Neuronal stem cell (in vitro differentiated cells): ENCODE results near the gene FUT7.
"Not testable (repeated sequence)": the region's sequence is repeated elsewhere in the genome, so short reads cannot be mapped to it uniquely, and the experiment has no call there.

ENCODE experiments used
- DNase-seq: peaks from one replicate; pipeline ENCODE4 v3.0.0-alpha.2; 2013; ENCODE audit warnings: low spot score
- H2AFZ ChIP-seq: one replicate; pipeline ENCODE4 v1.6.1; 2013; ENCODE audit warnings: mild to moderate bottlenecking, low read length, inconsistent platforms
- H2AK5ac ChIP-seq: 2 replicates; pipeline ENCODE4 v1.6.1; 2013; ENCODE audit warnings: low read depth, mild to moderate bottlenecking, inconsistent platforms, low read length, moderate library complexity, mixed read lengths
- H2BK120ac ChIP-seq: 2 replicates; pipeline ENCODE4 v1.6.1; 2013; ENCODE audit warnings: low read depth, mild to moderate bottlenecking, inconsistent platforms, low read length, moderate library complexity, mixed read lengths
- H2BK12ac ChIP-seq: one replicate; pipeline ENCODE4 v1.6.1; 2013; ENCODE audit warnings: low read length, inconsistent platforms
- H2BK15ac ChIP-seq: 2 replicates; pipeline ENCODE4 v1.6.1; 2013; ENCODE audit warnings: mild to moderate bottlenecking, low read length, inconsistent platforms, mixed read lengths
- H2BK5ac ChIP-seq: one replicate; pipeline ENCODE4 v1.6.1; 2013; ENCODE audit warnings: inconsistent platforms, mild to moderate bottlenecking, low read length, moderate library complexity
- H3K14ac ChIP-seq: one replicate; pipeline ENCODE4 v1.6.1; 2013; ENCODE audit warnings: low read length, inconsistent platforms
- H3K18ac ChIP-seq: 2 replicates; pipeline ENCODE4 v1.6.1; 2013; ENCODE audit warnings: low read length, inconsistent platforms
- H3K23ac ChIP-seq: 2 replicates; pipeline ENCODE4 v1.6.1; 2013; ENCODE audit warnings: low read depth, mild to moderate bottlenecking, mixed read lengths, low read length, inconsistent platforms; ENCODE audit not compliant: poor library complexity
- H3K27ac ChIP-seq: replicated peaks from 3 replicates; pipeline ENCODE4 v1.5.1; 2013; ENCODE audit warnings: low read length, inconsistent platforms
- H3K27me3 ChIP-seq, 3 experiments: 2 replicates each; pipeline ENCODE4 v1.6.1; 2013; ENCODE audit warnings: low read length in 3 of 3, mild to moderate bottlenecking in 2 of 3, inconsistent platforms in 1 of 3, low read depth in 1 of 3, mixed read lengths in 1 of 3, moderate library complexity in 1 of 3; ENCODE audit not compliant: control insufficient read depth in 3 of 3, insufficient read depth in 3 of 3
- H3K36me3 ChIP-seq, 2 donors: replicated peaks in 1 of 2; 2 replicates each; pipeline ENCODE4 v1.6.1; 2013; ENCODE audit warnings: low read length in 2 of 2; ENCODE audit not compliant: control insufficient read depth in 2 of 2, insufficient read depth in 2 of 2
- H3K4ac ChIP-seq: 2 replicates; pipeline ENCODE4 v1.6.1; 2013; ENCODE audit warnings: inconsistent platforms, mild to moderate bottlenecking, low read length, moderate library complexity
- H3K4me1 ChIP-seq, 2 donors: 1 replicate in 1 of 2; 2 replicates in 1 of 2; pipeline ENCODE4 v1.6.1; 2013; ENCODE audit warnings: low read length in 2 of 2, low read depth in 1 of 2; ENCODE audit not compliant: control insufficient read depth in 2 of 2, insufficient read depth in 1 of 2
- H3K4me2 ChIP-seq: one replicate; pipeline ENCODE4 v1.6.1; 2013; ENCODE audit warnings: mild to moderate bottlenecking, low read length, inconsistent platforms; ENCODE audit not compliant: insufficient read depth, poor library complexity, severe bottlenecking
- H3K4me3 ChIP-seq, 2 donors: 2 replicates each; pipeline ENCODE4 v1.5.1; 2013; ENCODE audit warnings: low read length in 2 of 2, mild to moderate bottlenecking in 2 of 2, inconsistent platforms in 1 of 2, moderate library complexity in 1 of 2
- H3K79me1 ChIP-seq: one replicate; pipeline ENCODE4 v1.6.1; 2013; ENCODE audit warnings: low read depth, mild to moderate bottlenecking, inconsistent platforms, low read length, moderate library complexity
- H3K9ac ChIP-seq: one replicate; pipeline ENCODE4 v1.6.1; 2013; ENCODE audit warnings: mild to moderate bottlenecking, low read depth, low read length, inconsistent platforms; ENCODE audit not compliant: poor library complexity
- H3K9me3 ChIP-seq, 2 donors: replicated peaks in 1 of 2; 2 replicates each; pipeline versions ENCODE3 to v1.6.1; 2013; ENCODE audit warnings: low read length in 2 of 2, mild to moderate bottlenecking in 2 of 2, inconsistent platforms in 1 of 2, low read depth in 1 of 2, mixed read lengths in 1 of 2, moderate library complexity in 1 of 2; ENCODE audit not compliant: control insufficient read depth in 2 of 2, insufficient read depth in 1 of 2
- H4K8ac ChIP-seq: one replicate; pipeline ENCODE4 v1.6.1; 2013; ENCODE audit warnings: low read depth, mild to moderate bottlenecking, inconsistent platforms, low read length, moderate library complexity
- H4K91ac ChIP-seq: one replicate; pipeline ENCODE4 v1.6.1; 2013; ENCODE audit warnings: low read length, low read depth, mild to moderate bottlenecking, inconsistent platforms; ENCODE audit not compliant: poor library complexity
- WGBS, 2 donors: extraction: QIAGEN DNeasy Blood & Tissue Kit; methylation state at CpG; one replicate each; pipeline ENCODE4 v1.1.7; 2013; ENCODE audit warnings: missing lambda C conversion rate in 2 of 2, mixed read lengths in 1 of 2; ENCODE audit not compliant: insufficient read length in 2 of 2, insufficient replicate concordance in 1 of 2; ENCODE audit errors: extremely low coverage in 2 of 2; 5-methylcytosine and 5-hydroxymethylcytosine counted together

FUT7 gene

GRCh38 chr9:137034039-137034708, 2.3 kb upstream of the FUT7 start:
- peaks cover 3% of the 10 kb centered on the region for H3K79me1 ChIP-seq
- no peaks in the 10 kb centered on the region for H3K9me3 ChIP-seq
- peak overlapping the region; percentile 39 for H3K14ac ChIP-seq
- H4K8ac ChIP-seq: no peak overlapping the region
- peak overlapping the region; percentile 99 for H2AK5ac ChIP-seq
- H3K18ac ChIP-seq: peak overlapping the region; percentile 94
- H3K36me3 ChIP-seq: peaks cover 0 to 14% of the 10 kb centered on the region in 2 donors
- H3K23ac ChIP-seq: peak overlapping the region; percentile 55
- H2BK12ac ChIP-seq: peak overlapping the region; percentile 59
- no peak overlapping the region for H2AFZ ChIP-seq
- H2BK120ac ChIP-seq: peak overlapping the region; percentile 89
- H2BK15ac ChIP-seq: peak overlapping the region; percentile 89
- H3K4me2 ChIP-seq: no peak overlapping the region
- WGBS, 2 donors: no CpG with 5 or more reads among the region's 15 CpGs
- no peak overlapping the region for H3K9ac ChIP-seq
- H2BK5ac ChIP-seq: no peak overlapping the region
- H3K4ac ChIP-seq: no peak overlapping the region
- no peak for DNase-seq
- H3K27ac ChIP-seq: no peak overlapping the region
- no peak overlapping the region for H3K4me3 ChIP-seq
- peaks cover 4 to 8% of the 10 kb centered on the region in 2 donors for H3K4me1 ChIP-seq
- no peak overlapping the region for H4K91ac ChIP-seq
- H3K27me3 ChIP-seq: peaks cover 0 to 1% (median 0%) of the 10 kb centered on the region in 3 experiments

DNA sequence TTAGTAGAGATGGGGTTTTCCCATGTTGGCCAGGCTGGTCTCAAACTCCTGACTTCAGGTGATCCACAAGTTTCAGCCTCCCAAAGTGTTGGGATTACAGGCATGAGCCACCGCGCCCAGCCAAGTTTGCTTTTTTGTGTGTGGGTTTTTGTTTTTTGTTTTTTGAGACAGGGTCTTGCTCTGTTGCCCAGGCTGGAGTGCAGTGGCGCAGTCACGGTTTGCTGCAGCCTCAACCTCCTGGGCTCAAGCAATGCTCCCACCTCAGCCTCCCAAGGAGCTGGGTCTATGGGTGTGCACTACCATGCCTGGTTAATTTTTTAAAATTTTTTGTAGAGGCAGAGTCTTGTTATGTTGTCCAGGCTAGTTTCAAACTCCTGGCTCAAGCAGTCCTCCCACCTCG, 1.6 kb upstream of the FUT7 start:
- not testable (repeated sequence) for H4K91ac ChIP-seq, H4K8ac ChIP-seq, H3K36me3 ChIP-seq, H3K9me3 ChIP-seq, H2AFZ ChIP-seq, H3K4me2 ChIP-seq, H3K9ac ChIP-seq, H3K14ac ChIP-seq, H3K23ac ChIP-seq, H3K79me1 ChIP-seq, H2BK5ac ChIP-seq, H2BK120ac ChIP-seq, H3K27me3 ChIP-seq, H2BK12ac ChIP-seq, H3K27ac ChIP-seq, DNase-seq, H3K4me3 ChIP-seq, H3K4ac ChIP-seq
- Histone ChIP-seq H2BK15ac (peak overlapping the region; percentile 67), H2AK5ac (peak overlapping the region; percentile 70), H3K18ac (peak overlapping the region; percentile 38), H3K4me1 (peaks cover 9 to 15% of the 10 kb centered on the region in 2 donors)
- WGBS, 2 donors: no CpG with 5 or more reads among the region's 5 CpGs

DNA sequence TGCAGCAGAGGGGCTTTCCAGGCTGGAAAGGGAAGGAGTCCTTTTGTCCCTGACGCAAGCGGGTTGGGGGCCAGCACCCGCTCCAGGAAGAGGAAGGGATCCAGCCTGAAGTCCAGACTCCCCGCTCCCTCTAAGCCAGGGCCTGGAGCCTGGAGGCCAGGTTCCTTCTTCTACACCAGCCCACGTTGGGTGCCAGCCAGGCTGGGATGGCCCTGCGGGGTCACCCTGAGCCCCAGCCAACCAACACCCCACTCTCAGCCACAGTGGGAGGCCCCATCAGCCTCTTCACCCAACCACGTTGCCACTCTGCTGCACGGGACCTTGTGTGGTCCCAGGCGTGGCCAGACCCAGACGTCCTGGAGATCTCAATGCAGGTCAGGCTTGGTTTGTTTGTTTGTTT, 970 bp upstream of the FUT7 start:
- H3K14ac ChIP-seq: no peak overlapping the region
- H3K27me3 ChIP-seq: peaks cover 0 to 10% (median 0%) of the 10 kb centered on the region in 3 experiments
- no peak for DNase-seq
- H3K23ac ChIP-seq: no peak overlapping the region
- no peak overlapping the region for H3K4ac ChIP-seq
- no peaks in the 10 kb centered on the region for H3K9me3 ChIP-seq
- H2AK5ac ChIP-seq: peak overlapping the region; percentile 86
- H2BK12ac ChIP-seq: no peak overlapping the region
- no peak overlapping the region for H2BK120ac ChIP-seq
- no peak overlapping the region for H3K27ac ChIP-seq
- peak overlapping the region; percentile 6 for H3K18ac ChIP-seq
- no peak overlapping the region for H2BK15ac ChIP-seq
- H2BK5ac ChIP-seq: no peak overlapping the region
- peak overlapping the region; percentile 7 for H2AFZ ChIP-seq
- no peak overlapping the region for H4K91ac ChIP-seq
- H4K8ac ChIP-seq: no peak overlapping the region
- H3K4me2 ChIP-seq: no peak overlapping the region
- no peak overlapping the region for H3K4me3 ChIP-seq
- peak overlapping the region; percentile 51 for H3K9ac ChIP-seq
- H3K4me1 ChIP-seq: peaks cover 9 to 16% of the 10 kb centered on the region in 2 donors
- no CpG with 5 or more reads among the region's 10 CpGs for WGBS, 2 donors
- H3K36me3 ChIP-seq: peaks cover 0 to 7% of the 10 kb centered on the region in 2 donors
- H3K79me1 ChIP-seq: peaks cover 3% of the 10 kb centered on the region

DNA sequence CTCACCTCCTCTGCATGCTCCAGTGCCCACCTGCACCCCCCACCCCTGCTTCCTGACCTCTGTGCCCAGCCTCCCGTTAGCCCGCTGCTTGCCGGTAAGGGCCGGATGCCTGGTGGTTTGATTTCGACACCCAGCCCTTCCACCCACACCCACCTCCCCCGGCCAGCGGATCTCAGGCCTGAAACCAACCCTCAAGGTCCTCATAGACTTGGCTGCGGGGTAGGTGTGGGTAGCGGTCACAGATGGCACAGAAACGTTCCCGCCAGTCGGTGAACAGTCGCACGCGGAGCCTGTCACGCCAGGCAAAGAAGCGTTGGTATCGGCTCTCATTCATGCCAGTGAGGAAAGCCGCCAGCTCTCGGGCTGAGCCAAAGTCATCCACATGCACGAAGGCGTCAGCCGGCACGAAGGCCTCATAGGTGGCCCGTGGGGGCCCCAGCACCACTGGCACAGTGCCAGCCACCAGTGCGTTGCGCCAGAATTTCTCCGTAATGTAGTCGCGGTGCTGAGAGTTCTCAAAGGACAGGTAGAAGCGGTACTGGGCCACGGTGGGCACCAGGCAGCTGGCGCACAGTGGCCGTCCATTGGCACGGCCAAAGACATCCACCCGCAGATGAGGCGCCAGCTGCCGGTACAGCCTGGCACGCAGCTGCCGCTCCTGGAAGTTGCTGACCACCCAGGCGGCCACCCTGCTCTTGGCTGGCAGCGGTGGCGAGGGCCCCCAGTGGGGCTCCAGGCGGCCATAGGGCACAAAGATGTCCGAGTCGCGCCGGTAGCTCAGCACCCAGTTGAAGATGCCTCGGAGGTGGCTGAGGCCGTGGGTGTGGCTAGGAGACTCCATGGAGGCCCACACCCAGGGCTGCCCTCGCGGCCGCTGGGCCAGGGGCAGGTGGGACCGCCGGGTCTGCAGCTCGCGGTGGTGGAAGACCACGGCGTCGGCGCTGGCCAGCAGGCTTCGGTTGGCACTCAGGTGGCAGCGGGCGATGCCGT, 1.1 kb downstream of the FUT7 start:
- H3K4me3 ChIP-seq: no peak overlapping the region
- H4K91ac ChIP-seq: no peak overlapping the region
- no peak overlapping the region for H3K4ac ChIP-seq
- peaks cover 3% of the 10 kb centered on the region for H3K79me1 ChIP-seq
- DNase-seq: no peak
- peak overlapping the region; percentile 71 for H3K14ac ChIP-seq
- H3K36me3 ChIP-seq: no peaks in the 10 kb centered on the region
- peak overlapping the region; percentile 65 for H3K23ac ChIP-seq
- H2AFZ ChIP-seq: no peak overlapping the region
- peak overlapping the region; percentile 52 for H2BK15ac ChIP-seq
- peak overlapping the region; percentile 98 for H2AK5ac ChIP-seq
- no peak overlapping the region for H2BK120ac ChIP-seq
- WGBS, 2 donors: no CpG with 5 or more reads among the region's 65 CpGs
- H2BK12ac ChIP-seq: peak overlapping the region; percentile 93
- H3K18ac ChIP-seq: peak overlapping the region; percentile 17
- H3K9ac ChIP-seq: no peak overlapping the region
- no peak overlapping the region for H2BK5ac ChIP-seq
- peaks cover 15 to 30% of the 10 kb centered on the region in 2 donors for H3K4me1 ChIP-seq
- H3K9me3 ChIP-seq: no peaks in the 10 kb centered on the region
- H3K4me2 ChIP-seq: no peak overlapping the region
- peak overlapping the region; percentile 17 for H4K8ac ChIP-seq
- no peak overlapping the region for H3K27ac ChIP-seq
- H3K27me3 ChIP-seq: peaks cover 0 to 10% (median 0%) of the 10 kb centered on the region in 3 experiments
